Measurements from ENCODE around the gene CDCA5. TPM values are rescaled to one million over a fixed set of nuclear protein-coding genes. Genes with fewer than 3 reads are reported as not detected.

CDCA5 gene
- total RNA-seq, 1 experiment from 2014 or later, result 72.1 TPM

DNA sequence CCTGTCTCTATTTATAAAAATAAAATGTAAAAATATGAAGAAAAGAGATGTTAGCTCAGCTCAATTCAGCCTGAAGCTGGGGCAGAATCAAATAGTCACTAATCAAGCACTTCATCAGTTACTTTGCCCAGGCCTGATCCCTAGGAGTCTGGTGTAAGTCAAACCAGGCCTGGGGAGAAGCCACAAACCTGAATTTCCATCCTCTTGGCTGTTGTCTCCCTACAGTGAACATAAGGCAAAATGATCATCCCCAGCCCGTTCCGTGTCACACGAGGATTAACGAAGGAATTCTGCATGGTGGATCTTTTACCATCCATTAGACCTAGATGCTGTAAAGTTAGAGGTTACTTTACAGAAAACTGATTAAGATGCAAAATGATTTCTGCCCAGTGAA, 19.0 kb downstream of the CDCA5 start:
- Histone ChIP-seq H3K4me2 (ENCODE audit: low read length) (no peak overlapping the region), H3K4me3 (replicated peaks in 1 of 2; ENCODE audit: low read depth in 1 of 2, low read length in 2 of 2) (no peak overlapping the region), H4K20me1 (ENCODE audit: insufficient read depth) (no peaks in the 10 kb centered on the region), H3K36me3 (ENCODE audit: control insufficient read depth in 1 of 2, insufficient read depth in 2 of 2, low read length in 2 of 2) (no peaks in the 10 kb centered on the region), H3K79me2 (ENCODE audit: insufficient read depth, low read length) (no peaks in the 10 kb centered on the region), H3K27ac (ENCODE audit: low read depth, low read length) (no peak overlapping the region), H2AFZ (ENCODE audit: low read depth, low read length, poor library complexity, severe bottlenecking) (no peak overlapping the region), H3K9me2 (ENCODE audit: insufficient read depth) (no peaks in the 10 kb centered on the region), H3K9ac (ENCODE audit: low read length) (no peak overlapping the region), H3K4me1 (ENCODE audit: control insufficient read depth in 1 of 2, insufficient read depth in 2 of 2, low read length in 2 of 2) (no peaks in the 10 kb centered on the region), H3K9me3 (ENCODE audit: control insufficient read depth in 1 of 2, insufficient read depth in 1 of 2, low read depth in 1 of 2, low read length in 2 of 2) (no peaks in the 10 kb centered on the region), H3K27me3 (ENCODE audit: insufficient read depth, low read length) (no peaks in the 10 kb centered on the region)
- intact Hi-C loops (cut with micrococcal nuclease), result no loop called here
- no peak for DNase-seq (ENCODE audit: low read depth, low spot score)
- RAD21 ChIA-PET (ENCODE audit: low non-redundant PET in 1 of 2, low total read pairs in 2 of 2, uncharacterized antibody in 2 of 2, unreplicated experiment in 2 of 2), result no interaction called here
- no TSS peak for BruUV-seq (replicated peaks)
- POLR2A ChIA-PET, result no interaction called here
- ATAC-seq, result no peak
- CTCF ChIA-PET, result no interaction called here
- TF ChIP-seq EZH2 (IDR thresholded peaks at IDR 0.05) (no peak), JUND (IDR thresholded peaks at IDR 0.05) (no peak), POLR2AphosphoS5 (IDR thresholded peaks at IDR 0.05; ENCODE audit: low read depth, low read length) (no peak), CBX3 (IDR thresholded peaks at IDR 0.05; ENCODE audit: low read depth) (no peak), TCF7L2 (IDR thresholded peaks at IDR 0.05; ENCODE audit: borderline replicate concordance, extremely low read depth, insufficient read depth, insufficient read length) (no peak), ZFX (IDR thresholded peaks at IDR 0.05) (no peak), ELF1 (IDR thresholded peaks at IDR 0.05; ENCODE audit: borderline replicate concordance, low read depth) (no peak), YY1 (IDR thresholded peaks at IDR 0.05; ENCODE audit: extremely low read depth, insufficient replicate concordance, low read depth, low read length) (no peak), EZH2phosphoT487 (IDR thresholded peaks at IDR 0.05; ENCODE audit: borderline replicate concordance) (no peak), SP1 (IDR thresholded peaks at IDR 0.05; ENCODE audit: low read depth) (no peak), POLR2A (IDR thresholded peaks at IDR 0.05; ENCODE audit: borderline replicate concordance, extremely low read depth, insufficient read depth, insufficient read length) (no peak), CEBPB (IDR thresholded peaks at IDR 0.05; ENCODE audit: low read depth) (no peak)
- TF ChIP-seq, protein P1, sequence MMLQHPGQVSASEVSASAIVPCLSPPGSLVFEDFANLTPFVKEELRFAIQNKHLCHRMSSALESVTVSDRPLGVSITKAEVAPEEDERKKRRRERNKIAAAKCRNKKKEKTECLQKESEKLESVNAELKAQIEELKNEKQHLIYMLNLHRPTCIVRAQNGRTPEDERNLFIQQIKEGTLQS (IDR thresholded peaks at IDR 0.05), result no peak
- TF ChIP-seq, protein P2, sequence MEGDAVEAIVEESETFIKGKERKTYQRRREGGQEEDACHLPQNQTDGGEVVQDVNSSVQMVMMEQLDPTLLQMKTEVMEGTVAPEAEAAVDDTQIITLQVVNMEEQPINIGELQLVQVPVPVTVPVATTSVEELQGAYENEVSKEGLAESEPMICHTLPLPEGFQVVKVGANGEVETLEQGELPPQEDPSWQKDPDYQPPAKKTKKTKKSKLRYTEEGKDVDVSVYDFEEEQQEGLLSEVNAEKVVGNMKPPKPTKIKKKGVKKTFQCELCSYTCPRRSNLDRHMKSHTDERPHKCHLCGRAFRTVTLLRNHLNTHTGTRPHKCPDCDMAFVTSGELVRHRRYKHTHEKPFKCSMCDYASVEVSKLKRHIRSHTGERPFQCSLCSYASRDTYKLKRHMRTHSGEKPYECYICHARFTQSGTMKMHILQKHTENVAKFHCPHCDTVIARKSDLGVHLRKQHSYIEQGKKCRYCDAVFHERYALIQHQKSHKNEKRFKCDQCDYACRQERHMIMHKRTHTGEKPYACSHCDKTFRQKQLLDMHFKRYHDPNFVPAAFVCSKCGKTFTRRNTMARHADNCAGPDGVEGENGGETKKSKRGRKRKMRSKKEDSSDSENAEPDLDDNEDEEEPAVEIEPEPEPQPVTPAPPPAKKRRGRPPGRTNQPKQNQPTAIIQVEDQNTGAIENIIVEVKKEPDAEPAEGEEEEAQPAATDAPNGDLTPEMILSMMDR (IDR thresholded peaks at IDR 0.05 in 2 of 3, conservative IDR thresholded peaks at IDR 0.05 in 1 of 3; ENCODE audit: borderline replicate concordance in 1 of 3, insufficient read depth in 1 of 3, low read depth in 2 of 3, low read length in 2 of 3), result no peak
- TF ChIP-seq, protein P3, sequence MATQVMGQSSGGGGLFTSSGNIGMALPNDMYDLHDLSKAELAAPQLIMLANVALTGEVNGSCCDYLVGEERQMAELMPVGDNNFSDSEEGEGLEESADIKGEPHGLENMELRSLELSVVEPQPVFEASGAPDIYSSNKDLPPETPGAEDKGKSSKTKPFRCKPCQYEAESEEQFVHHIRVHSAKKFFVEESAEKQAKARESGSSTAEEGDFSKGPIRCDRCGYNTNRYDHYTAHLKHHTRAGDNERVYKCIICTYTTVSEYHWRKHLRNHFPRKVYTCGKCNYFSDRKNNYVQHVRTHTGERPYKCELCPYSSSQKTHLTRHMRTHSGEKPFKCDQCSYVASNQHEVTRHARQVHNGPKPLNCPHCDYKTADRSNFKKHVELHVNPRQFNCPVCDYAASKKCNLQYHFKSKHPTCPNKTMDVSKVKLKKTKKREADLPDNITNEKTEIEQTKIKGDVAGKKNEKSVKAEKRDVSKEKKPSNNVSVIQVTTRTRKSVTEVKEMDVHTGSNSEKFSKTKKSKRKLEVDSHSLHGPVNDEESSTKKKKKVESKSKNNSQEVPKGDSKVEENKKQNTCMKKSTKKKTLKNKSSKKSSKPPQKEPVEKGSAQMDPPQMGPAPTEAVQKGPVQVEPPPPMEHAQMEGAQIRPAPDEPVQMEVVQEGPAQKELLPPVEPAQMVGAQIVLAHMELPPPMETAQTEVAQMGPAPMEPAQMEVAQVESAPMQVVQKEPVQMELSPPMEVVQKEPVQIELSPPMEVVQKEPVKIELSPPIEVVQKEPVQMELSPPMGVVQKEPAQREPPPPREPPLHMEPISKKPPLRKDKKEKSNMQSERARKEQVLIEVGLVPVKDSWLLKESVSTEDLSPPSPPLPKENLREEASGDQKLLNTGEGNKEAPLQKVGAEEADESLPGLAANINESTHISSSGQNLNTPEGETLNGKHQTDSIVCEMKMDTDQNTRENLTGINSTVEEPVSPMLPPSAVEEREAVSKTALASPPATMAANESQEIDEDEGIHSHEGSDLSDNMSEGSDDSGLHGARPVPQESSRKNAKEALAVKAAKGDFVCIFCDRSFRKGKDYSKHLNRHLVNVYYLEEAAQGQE (IDR thresholded peaks at IDR 0.05; ENCODE audit: low read depth), result no peak
- TF ChIP-seq, protein P4, sequence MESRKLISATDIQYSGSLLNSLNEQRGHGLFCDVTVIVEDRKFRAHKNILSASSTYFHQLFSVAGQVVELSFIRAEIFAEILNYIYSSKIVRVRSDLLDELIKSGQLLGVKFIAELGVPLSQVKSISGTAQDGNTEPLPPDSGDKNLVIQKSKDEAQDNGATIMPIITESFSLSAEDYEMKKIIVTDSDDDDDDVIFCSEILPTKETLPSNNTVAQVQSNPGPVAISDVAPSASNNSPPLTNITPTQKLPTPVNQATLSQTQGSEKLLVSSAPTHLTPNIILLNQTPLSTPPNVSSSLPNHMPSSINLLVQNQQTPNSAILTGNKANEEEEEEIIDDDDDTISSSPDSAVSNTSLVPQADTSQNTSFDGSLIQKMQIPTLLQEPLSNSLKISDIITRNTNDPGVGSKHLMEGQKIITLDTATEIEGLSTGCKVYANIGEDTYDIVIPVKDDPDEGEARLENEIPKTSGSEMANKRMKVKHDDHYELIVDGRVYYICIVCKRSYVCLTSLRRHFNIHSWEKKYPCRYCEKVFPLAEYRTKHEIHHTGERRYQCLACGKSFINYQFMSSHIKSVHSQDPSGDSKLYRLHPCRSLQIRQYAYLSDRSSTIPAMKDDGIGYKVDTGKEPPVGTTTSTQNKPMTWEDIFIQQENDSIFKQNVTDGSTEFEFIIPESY (IDR thresholded peaks at IDR 0.05; ENCODE audit: extremely low read depth, insufficient replicate concordance, low read length), result no peak
